NCI-H1092 treated with DMSO at 0.1 percent for 48 hours (cell line): ENCODE measurements around the gene PVALEF.

ENCODE experiments used
- DNase-seq: peaks from one replicate; lab custom pipeline; 2025; lab: John Stamatoyannopoulos, UW

PVALEF gene

GRCh38 chr17:81182596-81182995 lies 17.3 kb downstream of the PVALEF start:
- no peak for DNase-seq

DNA sequence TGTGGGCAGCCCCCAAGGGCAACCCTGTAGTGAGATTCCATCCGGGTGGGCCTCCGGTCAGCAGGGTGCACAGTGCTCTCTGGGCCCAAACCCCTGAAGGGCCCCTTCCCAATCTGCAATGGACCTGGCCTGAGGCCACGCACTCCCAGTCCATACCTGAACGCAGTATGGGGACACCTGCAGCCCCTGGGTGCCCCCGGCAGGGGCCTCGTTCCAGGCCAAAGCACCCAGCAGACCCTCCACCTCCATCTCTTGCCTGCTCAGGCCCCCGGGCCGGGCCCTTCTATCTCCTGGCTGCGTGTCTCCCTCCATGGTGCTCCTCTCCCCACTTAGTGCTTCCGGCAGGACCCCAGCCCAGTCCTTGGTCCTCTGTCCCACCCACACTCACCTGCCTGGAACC lies 18.0 kb downstream of the PVALEF start:
- DNase-seq = no peak

DNA sequence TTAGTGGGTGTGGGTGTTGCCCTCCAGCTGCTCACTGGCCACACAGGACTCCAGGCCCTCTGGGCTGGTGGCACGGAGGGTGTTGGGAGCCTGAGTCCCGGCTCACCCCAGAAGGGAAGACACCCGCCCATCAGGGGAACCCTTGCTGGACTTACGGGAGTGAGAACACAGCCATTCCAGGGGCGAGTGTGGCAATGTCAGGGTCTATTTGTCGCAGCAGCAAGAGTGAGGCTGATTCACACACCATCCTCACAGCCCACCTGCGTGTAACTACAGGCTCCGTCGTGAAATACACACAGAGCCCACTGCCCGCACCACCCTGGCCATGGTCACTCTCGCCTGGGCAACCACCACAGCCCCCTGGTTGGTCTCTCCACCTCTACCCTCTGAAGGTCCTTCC lies 18.5 kb downstream of the PVALEF start:
- no peak for DNase-seq

- DNase-seq = peak; percentile 4
Measured at GRCh38 chr17:81184555-81184954, 19.2 kb downstream of the PVALEF start.

DNA sequence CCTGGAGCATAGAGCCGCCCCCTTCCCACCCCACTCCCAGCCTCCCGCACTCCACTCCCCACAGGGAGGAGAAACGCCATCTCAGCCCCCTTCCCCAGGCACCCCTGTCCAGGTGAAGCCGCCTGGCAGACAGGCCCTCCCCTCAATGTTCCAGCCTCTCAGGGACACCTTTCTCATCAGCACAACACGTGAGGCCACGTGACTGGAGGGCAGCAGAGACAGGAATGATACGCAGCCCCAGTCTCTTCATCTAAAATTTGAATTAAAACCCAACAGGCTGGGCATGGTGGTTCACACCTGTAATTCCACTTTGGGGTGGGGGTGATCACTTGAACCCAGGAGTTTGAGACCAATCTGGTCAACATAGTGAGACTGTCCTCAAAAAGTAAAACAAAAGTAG lies 20.9 kb downstream of the PVALEF start:
- no peak for DNase-seq

- no peak for DNase-seq
Measured at GRCh38 chr17:81187120-81187519, 21.8 kb downstream of the PVALEF start.

DNA sequence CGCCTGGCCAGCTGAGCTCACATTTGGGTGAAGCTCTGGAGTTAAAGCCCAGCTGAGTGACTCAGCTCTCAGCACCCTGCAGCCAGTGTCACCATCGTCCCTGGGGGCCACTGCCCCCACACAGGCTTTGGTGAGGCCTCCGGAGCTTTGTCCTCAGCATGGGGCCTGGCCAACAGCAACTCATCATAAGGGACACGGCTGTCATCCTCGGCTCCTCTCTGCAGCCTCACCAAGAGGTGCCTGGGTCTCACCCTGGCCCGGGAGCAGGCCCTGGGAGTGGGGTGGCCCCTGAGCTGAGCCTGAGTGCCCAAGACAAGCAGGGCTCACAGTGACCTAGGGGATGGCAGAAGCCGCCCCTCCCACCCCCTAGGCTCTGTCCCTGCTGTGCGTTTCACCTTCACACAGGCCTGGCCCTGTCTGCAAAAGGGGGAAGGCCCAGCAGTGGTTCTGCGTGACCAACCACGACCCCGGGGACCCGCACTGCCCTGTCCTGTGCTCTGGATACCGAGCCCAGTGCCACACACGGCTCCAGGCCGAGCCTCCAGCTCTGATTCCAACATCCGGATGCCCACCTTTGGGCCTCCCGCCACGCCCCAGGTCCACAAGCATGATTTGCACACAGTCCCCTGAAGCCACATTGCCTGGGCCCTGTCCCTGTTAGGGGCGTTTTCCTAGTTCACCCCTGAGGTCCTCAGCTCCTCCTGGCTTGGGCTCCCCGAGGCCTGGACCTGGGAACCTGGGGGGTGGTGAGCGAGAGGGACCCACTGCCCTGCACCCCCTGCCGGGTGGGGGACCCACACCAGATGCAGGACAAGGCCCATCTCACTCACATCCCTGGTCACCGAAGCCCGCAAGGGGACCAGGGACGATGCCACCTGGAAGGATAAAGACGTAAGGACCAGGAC lies 22.5 kb downstream of the PVALEF start:
- no peak for DNase-seq

DNA sequence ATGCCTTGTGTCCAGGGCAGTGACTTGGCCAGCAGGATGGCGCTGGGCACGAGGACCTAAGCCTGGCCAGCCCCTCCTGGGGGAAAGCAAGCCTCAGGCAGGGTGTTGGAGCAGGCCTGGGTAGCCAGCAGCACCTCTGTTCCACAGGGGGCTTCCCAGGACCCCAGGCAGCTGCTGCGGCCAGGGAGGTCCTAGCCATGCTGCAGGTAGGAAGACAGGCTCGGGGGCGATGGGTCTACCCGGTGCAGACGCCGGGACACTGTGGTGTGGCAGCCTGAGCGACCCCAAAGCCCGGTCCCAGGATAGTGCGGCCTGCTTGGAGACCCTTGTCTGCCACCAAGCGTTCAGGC lies 23.2 kb downstream of the PVALEF start:
- no peak for DNase-seq

GRCh38 chr17:81189016-81189415 lies 23.7 kb downstream of the PVALEF start:
- no peak for DNase-seq

- DNase-seq = peak; percentile 5
Measured at GRCh38 chr17:81189670-81190530, 24.6 kb downstream of the PVALEF start.

- DNase-seq = no peak
Measured at GRCh38 chr17:81190591-81190990, 25.3 kb downstream of the PVALEF start.

- DNase-seq = no peak
Measured at GRCh38 chr17:81191116-81191515, 25.8 kb downstream of the PVALEF start.

GRCh38 chr17:81191646-81192045 lies 26.3 kb downstream of the PVALEF start:
- DNase-seq = no peak

GRCh38 chr17:81192386-81193050 lies 27.2 kb downstream of the PVALEF start:
- no peak for DNase-seq

DNA sequence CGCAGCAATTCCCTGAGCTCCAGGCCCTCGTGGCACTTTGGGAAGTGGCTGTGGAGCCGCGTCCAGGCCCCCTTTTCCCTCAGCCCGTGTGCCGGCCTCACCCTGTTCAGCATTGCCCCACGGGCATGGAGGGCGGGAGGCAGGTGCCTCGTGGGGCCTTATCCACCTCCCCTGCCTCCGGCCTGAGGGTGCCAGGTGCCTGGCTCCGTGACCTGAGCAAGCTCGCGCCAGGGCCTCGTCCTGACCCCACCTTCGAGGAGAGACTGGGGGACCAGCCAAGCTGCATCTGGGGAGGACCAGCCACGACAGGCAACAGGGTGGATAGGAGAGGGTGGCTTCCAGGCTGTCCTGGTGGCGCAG lies 27.7 kb downstream of the PVALEF start:
- DNase-seq = no peak

DNA sequence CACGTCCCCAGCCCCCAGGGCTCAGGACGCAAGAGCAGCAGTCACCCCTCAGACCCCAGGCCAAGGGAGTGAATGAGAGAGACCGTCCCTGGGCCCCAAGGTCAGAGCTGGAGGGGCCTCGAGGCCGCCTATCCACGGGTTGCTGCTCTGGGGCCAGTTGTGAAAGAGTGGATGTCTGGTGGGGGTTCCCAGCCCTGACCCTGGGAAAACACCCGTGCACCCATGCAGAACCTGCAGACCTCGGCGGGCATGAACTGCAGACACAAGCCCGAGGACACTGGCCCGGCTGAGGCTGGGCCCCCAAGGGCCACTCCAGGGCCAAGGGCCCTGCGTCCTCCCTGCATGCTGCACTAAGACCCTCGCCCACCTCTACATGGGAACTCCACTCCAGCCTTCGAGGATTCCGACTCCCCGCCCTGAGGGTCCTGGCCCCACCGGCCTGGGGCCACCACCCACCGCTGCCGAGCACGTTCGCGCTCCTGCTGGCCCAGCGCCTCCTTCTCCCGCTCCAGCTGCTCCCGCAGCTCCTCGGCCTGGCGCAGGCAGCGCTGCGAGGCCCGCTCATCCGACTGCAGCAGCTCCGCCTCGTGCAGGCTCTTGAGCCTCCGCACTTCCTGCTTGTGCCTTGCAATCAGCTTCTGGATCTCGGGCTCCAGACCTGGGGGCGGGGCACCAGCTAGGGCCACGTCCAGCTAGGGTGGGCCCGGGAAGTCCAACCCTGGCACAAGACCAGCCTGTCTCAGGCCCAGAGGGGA lies 28.3 kb downstream of the PVALEF start:
- DNase-seq = no peak

- DNase-seq = no peak
Measured at GRCh38 chr17:81194225-81194760, 29.0 kb downstream of the PVALEF start.

DNA sequence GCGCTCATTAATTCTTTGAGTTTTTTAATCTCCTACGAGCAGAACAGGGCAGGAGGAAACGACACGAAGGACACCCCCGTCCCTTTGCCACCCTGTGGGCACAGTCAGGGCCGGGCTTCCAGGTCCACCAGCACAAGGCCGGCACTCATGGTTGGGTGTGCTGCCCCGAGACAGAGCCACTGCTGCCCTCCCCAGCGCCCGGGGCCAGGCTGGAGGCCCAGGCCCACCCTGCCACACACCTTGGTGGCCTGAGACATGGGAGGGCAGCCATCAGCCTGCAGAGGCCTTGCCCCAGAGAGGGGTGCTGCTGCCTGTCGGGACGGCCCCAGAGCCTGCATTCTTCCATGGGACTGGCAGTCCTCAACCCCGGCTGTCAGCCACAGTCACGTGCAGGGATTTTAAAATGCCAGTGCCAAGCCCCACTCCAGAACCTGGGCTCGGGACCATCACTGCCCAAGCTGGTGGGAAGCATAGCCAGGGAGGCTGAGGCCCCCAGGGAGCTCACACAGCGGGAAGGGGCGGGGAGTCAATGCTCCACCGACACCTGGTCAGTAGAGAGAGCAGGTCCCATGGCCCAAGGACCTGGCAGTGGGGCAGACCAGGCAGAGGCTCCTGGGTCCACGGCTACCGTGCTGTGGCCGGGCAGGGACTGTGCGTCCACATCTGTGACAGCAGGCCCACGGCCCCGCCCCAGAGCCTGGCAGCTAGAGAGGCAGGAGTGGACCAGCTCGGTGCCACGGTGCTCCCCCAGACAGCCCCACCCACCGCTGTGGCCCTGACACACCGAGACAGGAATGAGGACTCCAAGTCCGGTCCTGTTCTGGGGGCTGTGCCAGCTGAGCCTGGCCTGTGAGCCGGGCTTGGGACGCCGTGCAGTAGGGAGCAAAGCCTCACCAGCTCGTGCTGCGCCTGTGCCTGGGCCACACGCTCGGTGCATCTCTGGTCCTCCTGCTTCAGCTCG lies 29.9 kb downstream of the PVALEF start:
- DNase-seq = no peak

- no peak for DNase-seq
Measured at GRCh38 chr17:81195941-81196495, 30.7 kb downstream of the PVALEF start.
